IMR-90 (cell line): ENCODE measurements around the gene CRYGC. TPM values are rescaled to one million over a fixed set of nuclear protein-coding genes. Genes with fewer than 3 reads are reported as not detected.

Source experiments
- ATAC-seq: fragments of 200-7000 bp; cut with Tn5 transposase; 2 replicates; pipeline ENCODE4 v1.9.1; 2020; ENCODE audit warnings: low read depth, mild to moderate bottlenecking, moderate library complexity
- BruUV-seq: library from RNA; stranded (reverse); fragments of 400-500 nt; replicated peaks from 2 replicates; lab custom pipeline; 2021; lab: Mats Ljungman, UMichigan
- CTCF ChIA-PET: fragments of 300-600 bp; formaldehyde crosslinking; extraction: SDS; loops from one replicate; lab custom pipeline; 2021; ENCODE audit warnings: antibody characterized with exemption; lab: Yijun Ruan, JAX
- POLR2A ChIA-PET: fragments of 300-600 bp; sonication (Branson Sonifier 250); formaldehyde crosslinking; loops from one replicate; lab custom pipeline; 2022; ENCODE audit warnings: antibody characterized with exemption; ENCODE audit not compliant: unreplicated experiment; lab: Charles Lee
- DNase-seq: peaks from one replicate; pipeline ENCODE4 v3.0.0; 2013
- H2AFZ ChIP-seq: replicated peaks from 2 replicates; pipeline ENCODE3; 2013; ENCODE audit warnings: low read length, mild to moderate bottlenecking; ENCODE audit not compliant: poor library complexity
- H2AK5ac ChIP-seq: 2 replicates; pipeline ENCODE4 v1.6.1; 2013; ENCODE audit warnings: low read depth, low read length, inconsistent platforms
- H2AK9ac ChIP-seq: replicated peaks from 2 replicates; pipeline ENCODE3; 2013; ENCODE audit warnings: mild to moderate bottlenecking, low read depth, low read length, moderate library complexity; ENCODE audit not compliant: poor library complexity
- H2BK120ac ChIP-seq: 2 replicates; pipeline ENCODE4 v1.6.1; 2013; ENCODE audit warnings: low read depth, low read length, inconsistent platforms
- H2BK15ac ChIP-seq: 3 replicates; pipeline ENCODE4 v1.6.1; 2013; ENCODE audit warnings: low read depth, low read length, inconsistent platforms
- H2BK20ac ChIP-seq: 2 replicates; pipeline ENCODE4 v1.6.1; 2013; ENCODE audit warnings: low read depth, mild to moderate bottlenecking, inconsistent platforms, low read length, moderate library complexity
- H2BK5ac ChIP-seq: 2 replicates; pipeline ENCODE4 v1.6.1; 2013; ENCODE audit warnings: mild to moderate bottlenecking, low read depth, low read length, inconsistent platforms; ENCODE audit not compliant: poor library complexity, severe bottlenecking
- H3K14ac ChIP-seq: replicated peaks from 2 replicates; pipeline ENCODE4 v1.6.1; 2013; ENCODE audit warnings: low read depth, low read length, inconsistent platforms
- H3K18ac ChIP-seq: 2 replicates; pipeline ENCODE4 v1.6.1; 2013; ENCODE audit warnings: low read depth, low read length, control low read depth
- H3K23ac ChIP-seq: 2 replicates; pipeline ENCODE4 v1.6.1; 2013; ENCODE audit warnings: low read depth, low read length, inconsistent platforms
- H3K27ac ChIP-seq: 2 replicates; pipeline ENCODE4 v1.5.1; 2013; ENCODE audit warnings: mild to moderate bottlenecking, control low read depth, low read length; ENCODE audit not compliant: insufficient read depth
- H3K27me3 ChIP-seq: 2 replicates; pipeline ENCODE4 v1.6.1; 2013; ENCODE audit warnings: low read length; ENCODE audit not compliant: control insufficient read depth, insufficient read depth
- H3K36me3 ChIP-seq: 2 replicates; pipeline ENCODE4 v1.6.1; 2013; ENCODE audit warnings: low read length, mixed read lengths; ENCODE audit not compliant: control insufficient read depth, insufficient read depth
- H3K4ac ChIP-seq: 2 replicates; pipeline ENCODE4 v1.6.1; 2013; ENCODE audit warnings: low read depth, low read length, inconsistent platforms
- H3K4me1 ChIP-seq: 2 replicates; pipeline ENCODE4 v1.6.1; 2013; ENCODE audit warnings: low read length, mixed read lengths; ENCODE audit not compliant: control insufficient read depth, insufficient read depth
- H3K4me2 ChIP-seq: 2 replicates; pipeline ENCODE4 v1.6.1; 2013; ENCODE audit warnings: low read depth, mild to moderate bottlenecking, control low read depth, low read length, moderate library complexity
- H3K4me3 ChIP-seq: 2 replicates; pipeline ENCODE4 v1.5.1; 2013; ENCODE audit warnings: low read depth, mild to moderate bottlenecking, control low read depth, low read length, moderate library complexity; ENCODE audit not compliant: insufficient read depth
- H3K56ac ChIP-seq: 2 replicates; pipeline ENCODE4 v1.6.1; 2013; ENCODE audit warnings: low read length, inconsistent platforms; ENCODE audit not compliant: insufficient read depth; ENCODE audit errors: extremely low read depth
- H3K79me1 ChIP-seq, 2 experiments: 2 replicates each; pipeline ENCODE4 v1.6.1; 2013; ENCODE audit warnings: low read length in 2 of 2, inconsistent platforms in 1 of 2, low read depth in 1 of 2
- H3K9ac ChIP-seq: 2 replicates; pipeline ENCODE4 v1.6.1; 2013; ENCODE audit warnings: low read depth, low read length, control low read depth
- H3K9me1 ChIP-seq: 2 replicates; pipeline ENCODE4 v1.6.1; 2013; ENCODE audit warnings: low read length, inconsistent platforms; ENCODE audit not compliant: insufficient read depth
- H3K9me3 ChIP-seq: 2 replicates; pipeline ENCODE4 v1.6.1; 2013; ENCODE audit warnings: low read length; ENCODE audit not compliant: control insufficient read depth, insufficient read depth
- H4K20me1 ChIP-seq: 2 replicates; pipeline ENCODE4 v1.6.1; 2013; ENCODE audit warnings: low read length, inconsistent platforms; ENCODE audit not compliant: insufficient read depth
- H4K5ac ChIP-seq: 2 replicates; pipeline ENCODE4 v1.6.1; 2013; ENCODE audit warnings: mild to moderate bottlenecking, low read depth, low read length, control low read depth
- H4K8ac ChIP-seq, 2 experiments: 2 replicates each; pipeline ENCODE4 v1.6.1; 2013; ENCODE audit warnings: low read depth in 2 of 2, low read length in 2 of 2, control low read depth in 1 of 2, inconsistent platforms in 1 of 2
- H4K91ac ChIP-seq: 2 replicates; pipeline ENCODE4 v1.6.1; 2013; ENCODE audit warnings: low read depth, low read length, inconsistent platforms; ENCODE audit not compliant: insufficient read depth
- BHLHE40 ChIP-seq: fragments of 150-350 bp; IDR thresholded peaks from 2 replicates; pipeline ENCODE4 v1.6.1; 2016; ENCODE audit warnings: mild to moderate bottlenecking, low read depth, low read length
- ELK1 ChIP-seq: fragments of 150-350 bp; IDR thresholded peaks from 2 replicates; pipeline ENCODE4 v1.6.1; 2016; ENCODE audit warnings: low read depth, mild to moderate bottlenecking, low read length, moderate library complexity, borderline replicate concordance
- FOS ChIP-seq: fragments of 150-350 bp; IDR thresholded peaks from 2 replicates; pipeline ENCODE4 v1.6.1; 2016; ENCODE audit warnings: low read depth, low read length
- NFE2L2 ChIP-seq: fragments of 150-350 bp; IDR thresholded peaks from 2 replicates; pipeline ENCODE4 v1.6.1; 2016; ENCODE audit warnings: low read depth, mild to moderate bottlenecking, low read length
- POLR2A ChIP-seq: IDR thresholded peaks from 2 replicates; pipeline ENCODE4 v1.6.1; 2012; ENCODE audit warnings: mild to moderate bottlenecking, low read depth, low read length
- RCOR1 ChIP-seq: IDR thresholded peaks from 2 replicates; pipeline ENCODE4 v1.6.1; 2012; ENCODE audit warnings: mild to moderate bottlenecking, low read length, improper control_type of control experiment; ENCODE audit not compliant: insufficient replicate concordance
- RFX5 ChIP-seq: IDR thresholded peaks from 2 replicates; pipeline ENCODE4 v1.8.0; 2012; ENCODE audit warnings: low read depth, mild to moderate bottlenecking, low read length, moderate library complexity
- WGBS, 2 experiments: methylation state at CpG; one replicate each; pipeline versions ENCODE4 v1.1.5 to v1.1.7; 2013; ENCODE audit warnings: missing lambda C conversion rate in 2 of 2; ENCODE audit not compliant: insufficient read length in 1 of 2; ENCODE audit errors: extremely low coverage in 2 of 2; 5-methylcytosine and 5-hydroxymethylcytosine counted together
- dilution Hi-C: fragments of 300-500 bp; cut with HindIII; formaldehyde crosslinking; loops from one replicate; pipeline ENCODE4 v1.14.3; 2018; ENCODE audit warnings: low sequenced_read_pairs; ENCODE audit not compliant: unreplicated experiment
- in situ Hi-C: fragments of 300-500 bp; cut with MboI; formaldehyde crosslinking; loops from 3 replicates; pipeline ENCODE4 v1.14.3; 2019; ENCODE audit warnings: low sequenced_read_pairs, inconsistent platforms, mixed read lengths
- intact Hi-C: fragments of 100-400 bp; cut with micrococcal nuclease; formaldehyde crosslinking; loops from 2 replicates; pipeline ENCODE4 v1.10.0; 2022
- polyA plus RNA-seq, 3 experiments: library from polyadenylated mRNA; depleted of rRNA; stranded (reverse); fragments of >200 nt; gene quantifications; 2 replicates each; pipeline ENCODE4 v1.2.3, GENCODE V29; 2012; ENCODE audit warnings: low replicate concordance in 1 of 3
- total RNA-seq: library from RNA; depleted of rRNA; stranded (reverse); fragments of >200 nt; gene quantifications from 2 replicates; pipeline ENCODE4 v1.2.3, GENCODE V29; 2012

The CRYGC gene
- total and polyA plus RNA-seq, 2 of the 4 experiments (the other 2 are of a cell fraction), result not detected

- TF ChIP-seq BHLHE40, result no peak
- TF ChIP-seq POLR2A, result no peak
Measured at GRCh38 chr2:208134928-208135586, 5.4 kb upstream of the CRYGC start (continued).

GRCh38 chr2:208130712-208131110, 1.1 kb upstream of the CRYGC start:
- Histone ChIP-seq H4K5ac (no peak overlapping the region), H3K4me2 (no peak overlapping the region), H3K27ac (no peak overlapping the region), H2BK15ac (no peak overlapping the region), H4K20me1 (no peaks in the 10 kb centered on the region), H3K9me3 (no peaks in the 10 kb centered on the region), H2AK5ac (no peak overlapping the region), H2BK20ac (no peak overlapping the region), H3K14ac (no peak overlapping the region), H3K4ac (no peak overlapping the region), H3K4me1 (no peaks in the 10 kb centered on the region), H4K8ac (no peak overlapping the region), H3K9ac (no peak overlapping the region), H4K91ac (no peak overlapping the region), H3K4me3 (no peak overlapping the region), H3K56ac (no peak overlapping the region), H3K18ac (no peak overlapping the region), H3K27me3 (peaks cover 1% of the 10 kb centered on the region; the same call in 1 of the 2 replicates), H3K9me1 (no peaks in the 10 kb centered on the region), H2BK120ac (no peak overlapping the region), H3K23ac (no peak overlapping the region), H2BK5ac (no peak overlapping the region), H2AK9ac (no peak overlapping the region), H3K79me1 (no peaks in the 10 kb centered on the region), H2AFZ (no peak overlapping the region), H3K36me3 (no peaks in the 10 kb centered on the region)
- WGBS, 2 experiments, result 19% methylated on average over 2 of the region's 6 CpGs; no CpG with 5 or more reads in 1 of the 2 experiments
- no peak for ATAC-seq
- ChIA-PET CTCF (interaction anchor here (1.0 kb wide), 1 partner anchor 17 kb away, joined by 3 read pairs; no protein-coding TSS in a partner anchor), POLR2A (no interaction called here)
- in situ Hi-C loops, result no loop called here
- no peak for DNase-seq
- TF ChIP-seq FOS, result no peak
- TF ChIP-seq RFX5, result no peak
- no peak for TF ChIP-seq BHLHE40
- no peak for TF ChIP-seq RCOR1
- TF ChIP-seq POLR2A, result no peak
- TF ChIP-seq ELK1, result no peak
- no peak for TF ChIP-seq NFE2L2
- BruUV-seq, result no TSS peak
- dilution Hi-C loops, result no loop called here
- intact Hi-C loops, result no loop called here
